ENCODE measurements around the gene MRPL10. TPM values are rescaled to one million over a fixed set of nuclear protein-coding genes. Genes with fewer than 3 reads are reported as not detected.

Gene MRPL10
- total and polyA plus RNA-seq, 4 donors = 18.4 to 38.3 (median 30.3) TPM

DNA sequence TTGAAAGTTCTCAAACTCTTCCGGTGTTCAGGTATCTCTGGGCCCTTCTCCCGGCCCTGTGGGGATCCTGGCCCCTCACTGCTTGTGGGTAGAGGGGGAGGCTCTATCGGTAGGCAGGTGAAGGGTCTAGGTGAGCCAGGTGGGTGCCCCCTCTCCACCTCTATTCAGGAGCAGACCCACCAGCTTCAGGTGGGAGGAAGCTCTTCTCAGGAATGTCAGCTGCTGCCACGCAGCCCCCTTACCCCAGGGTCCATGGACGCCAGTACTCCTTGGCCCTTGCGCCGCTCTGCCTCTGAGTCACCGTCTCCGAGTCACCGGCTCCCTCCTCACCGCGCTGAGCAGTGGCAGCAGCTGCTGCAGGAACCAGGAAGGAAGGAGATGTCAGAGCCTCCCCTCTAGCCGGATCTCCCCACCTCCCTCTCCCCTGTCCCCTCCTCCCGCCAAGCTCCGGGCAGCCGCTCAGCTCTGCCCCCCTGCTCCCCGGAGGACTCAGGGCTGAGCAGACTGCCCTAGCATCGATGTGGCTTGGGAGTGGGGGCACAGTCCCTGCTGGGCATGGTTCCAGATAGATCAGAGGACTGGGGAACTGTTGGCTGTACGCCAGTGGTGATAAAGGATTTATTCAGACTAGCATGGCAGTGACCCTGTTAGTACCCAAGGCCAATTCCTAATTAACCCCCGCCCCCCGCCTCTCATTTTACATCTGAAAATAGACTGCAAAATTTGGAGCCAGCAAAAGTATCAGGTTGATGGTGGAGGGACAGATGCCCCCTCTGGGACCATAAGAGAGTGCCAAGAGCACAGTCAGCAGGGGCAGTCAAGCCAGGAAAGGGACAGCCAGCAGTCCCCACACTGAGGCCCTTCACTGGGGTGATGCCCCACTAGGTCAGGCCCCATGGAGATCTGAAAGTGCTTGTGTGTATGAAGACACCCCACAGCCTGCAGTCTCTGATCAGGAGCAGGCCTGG is 9.6 kb downstream of the MRPL10 start, which contains the start of gene OSBPL7:
OSBPL7 (minus strand) TSS at position 371 of the 968 bp plus-strand sequence. CDS start 1,516 bp downstream, outside the sequence.
- DNase-seq (peak; percentile 85 to 91 (median 88)), ATAC-seq (ENCODE audit: insufficient read depth, low FRiP score) (peak; percentile 90)
- no peaks in the 10 kb centered on the region for H3K27me3 ChIP-seq (ENCODE audit: control insufficient read depth in 3 of 3, insufficient read depth in 3 of 3, low read length in 2 of 3)
- H3K27ac ChIP-seq (ENCODE audit: low read depth in 1 of 2, low read length in 1 of 2) = peak within 1 kb of the TSS in 1 of 2 donors; percentile 84
- H3K9me3 ChIP-seq (ENCODE audit: control insufficient read depth in 4 of 4, insufficient read depth in 3 of 4, low read length in 3 of 4) = no peaks in the 10 kb centered on the region
- peaks cover 2 to 20% (median 7%) of the 10 kb centered on the region in 5 donors for H3K4me1 ChIP-seq (ENCODE audit: control insufficient read depth in 5 of 5, insufficient read depth in 5 of 5, low read length in 5 of 5)
- peak within 1 kb of the TSS; percentile 59 for H3K4me3 ChIP-seq
- WGBS, 2 donors = 9% methylated on average over 18 to 21 of the region's 21 CpGs
- H3K9ac ChIP-seq (ENCODE audit: insufficient read depth in 1 of 2, low read length in 2 of 2) = peak within 1 kb of the TSS; percentile 44 to 76
- TF ChIP-seq CTCF (IDR thresholded peaks at IDR 0.05; ENCODE audit: control extremely low read depth, extremely low read depth) = peak; percentile 3
- peaks cover 10 to 46% (median 19%) of the 10 kb centered on the region in 4 donors for H3K36me3 ChIP-seq (ENCODE audit: control insufficient read depth in 4 of 4, insufficient read depth in 4 of 4, low read length in 4 of 4)

- Histone ChIP-seq H3K9me3 (ENCODE audit: control insufficient read depth in 4 of 4, insufficient read depth in 3 of 4, low read length in 3 of 4) (no peaks in the 10 kb centered on the region), H3K4me3 (peak overlapping the region; percentile 59), H3K27me3 (ENCODE audit: control insufficient read depth in 3 of 3, insufficient read depth in 3 of 3, low read length in 2 of 3) (no peaks in the 10 kb centered on the region), H3K9ac (ENCODE audit: insufficient read depth in 1 of 2, low read length in 2 of 2) (peak overlapping the region; percentile 44 to 76), H3K27ac (ENCODE audit: low read depth in 1 of 2, low read length in 1 of 2) (peak overlapping the region in 1 of 2 donors; percentile 84), H3K36me3 (ENCODE audit: control insufficient read depth in 4 of 4, insufficient read depth in 4 of 4, low read length in 4 of 4) (peaks cover 5 to 46% (median 15%) of the 10 kb centered on the region in 4 donors), H3K4me1 (ENCODE audit: control insufficient read depth in 5 of 5, insufficient read depth in 5 of 5, low read length in 5 of 5) (peaks cover 2 to 20% (median 7%) of the 10 kb centered on the region in 5 donors)
- DNase-seq = no peak
- WGBS, 2 donors = 7 to 8% methylated on average over 4 of the region's 4 CpGs
- no peak for TF ChIP-seq CTCF (IDR thresholded peaks at IDR 0.05; ENCODE audit: control extremely low read depth, extremely low read depth)
- no peak for ATAC-seq (ENCODE audit: insufficient read depth, low FRiP score)
Measured at GRCh38 chr17:47821031-47821423, 10.3 kb downstream of the MRPL10 start.

GRCh38 chr17:47820033-47820789 is 11.1 kb downstream of the MRPL10 start:
- Histone ChIP-seq H3K4me1 (ENCODE audit: control insufficient read depth in 5 of 5, insufficient read depth in 5 of 5, low read length in 5 of 5) (peaks cover 2 to 20% (median 7%) of the 10 kb centered on the region in 5 donors), H3K27me3 (ENCODE audit: control insufficient read depth in 3 of 3, insufficient read depth in 3 of 3, low read length in 2 of 3) (no peaks in the 10 kb centered on the region), H3K36me3 (ENCODE audit: control insufficient read depth in 4 of 4, insufficient read depth in 4 of 4, low read length in 4 of 4) (peaks cover 5 to 50% (median 13%) of the 10 kb centered on the region in 4 donors), H3K4me3 (no peak overlapping the region), H3K27ac (ENCODE audit: low read depth in 1 of 2, low read length in 1 of 2) (peak overlapping the region in 1 of 2 donors; percentile 84), H3K9me3 (ENCODE audit: control insufficient read depth in 4 of 4, insufficient read depth in 3 of 4, low read length in 3 of 4) (no peaks in the 10 kb centered on the region), H3K9ac (ENCODE audit: insufficient read depth in 1 of 2, low read length in 2 of 2) (peak overlapping the region in 1 of 2 donors; percentile 37)
- ATAC-seq (ENCODE audit: insufficient read depth, low FRiP score) = no peak
- WGBS, 2 donors = 51 to 70% methylated on average over 12 of the region's 12 CpGs
- DNase-seq = no peak
- TF ChIP-seq CTCF (IDR thresholded peaks at IDR 0.05; ENCODE audit: control extremely low read depth, extremely low read depth) = no peak
